IMR-90 (cell line): Measurements from ENCODE around the gene OR51I1. TPM values are rescaled to one million over a fixed set of nuclear protein-coding genes. Genes with fewer than 3 reads are reported as not detected.

Source experiments
- ATAC-seq: fragments of 200-7000 bp; cut with Tn5 transposase; 2 replicates; pipeline ENCODE4 v1.9.1; 2020; ENCODE audit warnings: low read depth, mild to moderate bottlenecking, moderate library complexity
- BruUV-seq: library from RNA; stranded (reverse); fragments of 400-500 nt; replicated peaks from 2 replicates; lab custom pipeline; 2021; lab: Mats Ljungman, UMichigan
- CTCF ChIA-PET: fragments of 300-600 bp; formaldehyde crosslinking; extraction: SDS; loops from one replicate; lab custom pipeline; 2021; ENCODE audit warnings: antibody characterized with exemption; lab: Yijun Ruan, JAX
- POLR2A ChIA-PET: fragments of 300-600 bp; sonication (Branson Sonifier 250); formaldehyde crosslinking; loops from one replicate; lab custom pipeline; 2022; ENCODE audit warnings: antibody characterized with exemption; ENCODE audit not compliant: unreplicated experiment; lab: Charles Lee
- DNase-seq: peaks from one replicate; pipeline ENCODE4 v3.0.0; 2013
- H2AFZ ChIP-seq: replicated peaks from 2 replicates; pipeline ENCODE3; 2013; ENCODE audit warnings: low read length, mild to moderate bottlenecking; ENCODE audit not compliant: poor library complexity
- H2AK5ac ChIP-seq: 2 replicates; pipeline ENCODE4 v1.6.1; 2013; ENCODE audit warnings: low read depth, low read length, inconsistent platforms
- H2AK9ac ChIP-seq: replicated peaks from 2 replicates; pipeline ENCODE3; 2013; ENCODE audit warnings: mild to moderate bottlenecking, low read depth, low read length, moderate library complexity; ENCODE audit not compliant: poor library complexity
- H2BK120ac ChIP-seq: 2 replicates; pipeline ENCODE4 v1.6.1; 2013; ENCODE audit warnings: low read depth, low read length, inconsistent platforms
- H2BK15ac ChIP-seq: 3 replicates; pipeline ENCODE4 v1.6.1; 2013; ENCODE audit warnings: low read depth, low read length, inconsistent platforms
- H2BK20ac ChIP-seq: 2 replicates; pipeline ENCODE4 v1.6.1; 2013; ENCODE audit warnings: low read depth, mild to moderate bottlenecking, inconsistent platforms, low read length, moderate library complexity
- H2BK5ac ChIP-seq: 2 replicates; pipeline ENCODE4 v1.6.1; 2013; ENCODE audit warnings: mild to moderate bottlenecking, low read depth, low read length, inconsistent platforms; ENCODE audit not compliant: poor library complexity, severe bottlenecking
- H3K14ac ChIP-seq: replicated peaks from 2 replicates; pipeline ENCODE4 v1.6.1; 2013; ENCODE audit warnings: low read depth, low read length, inconsistent platforms
- H3K18ac ChIP-seq: 2 replicates; pipeline ENCODE4 v1.6.1; 2013; ENCODE audit warnings: low read depth, low read length, control low read depth
- H3K23ac ChIP-seq: 2 replicates; pipeline ENCODE4 v1.6.1; 2013; ENCODE audit warnings: low read depth, low read length, inconsistent platforms
- H3K27ac ChIP-seq: 2 replicates; pipeline ENCODE4 v1.5.1; 2013; ENCODE audit warnings: mild to moderate bottlenecking, control low read depth, low read length; ENCODE audit not compliant: insufficient read depth
- H3K27me3 ChIP-seq: 2 replicates; pipeline ENCODE4 v1.6.1; 2013; ENCODE audit warnings: low read length; ENCODE audit not compliant: control insufficient read depth, insufficient read depth
- H3K36me3 ChIP-seq: 2 replicates; pipeline ENCODE4 v1.6.1; 2013; ENCODE audit warnings: low read length, mixed read lengths; ENCODE audit not compliant: control insufficient read depth, insufficient read depth
- H3K4ac ChIP-seq: 2 replicates; pipeline ENCODE4 v1.6.1; 2013; ENCODE audit warnings: low read depth, low read length, inconsistent platforms
- H3K4me1 ChIP-seq: 2 replicates; pipeline ENCODE4 v1.6.1; 2013; ENCODE audit warnings: low read length, mixed read lengths; ENCODE audit not compliant: control insufficient read depth, insufficient read depth
- H3K4me2 ChIP-seq: 2 replicates; pipeline ENCODE4 v1.6.1; 2013; ENCODE audit warnings: low read depth, mild to moderate bottlenecking, control low read depth, low read length, moderate library complexity
- H3K4me3 ChIP-seq: 2 replicates; pipeline ENCODE4 v1.5.1; 2013; ENCODE audit warnings: low read depth, mild to moderate bottlenecking, control low read depth, low read length, moderate library complexity; ENCODE audit not compliant: insufficient read depth
- H3K56ac ChIP-seq: 2 replicates; pipeline ENCODE4 v1.6.1; 2013; ENCODE audit warnings: low read length, inconsistent platforms; ENCODE audit not compliant: insufficient read depth; ENCODE audit errors: extremely low read depth
- H3K79me1 ChIP-seq, 2 experiments: 2 replicates each; pipeline ENCODE4 v1.6.1; 2013; ENCODE audit warnings: low read length in 2 of 2, inconsistent platforms in 1 of 2, low read depth in 1 of 2
- H3K9ac ChIP-seq: 2 replicates; pipeline ENCODE4 v1.6.1; 2013; ENCODE audit warnings: low read depth, low read length, control low read depth
- H3K9me1 ChIP-seq: 2 replicates; pipeline ENCODE4 v1.6.1; 2013; ENCODE audit warnings: low read length, inconsistent platforms; ENCODE audit not compliant: insufficient read depth
- H3K9me3 ChIP-seq: 2 replicates; pipeline ENCODE4 v1.6.1; 2013; ENCODE audit warnings: low read length; ENCODE audit not compliant: control insufficient read depth, insufficient read depth
- H4K20me1 ChIP-seq: 2 replicates; pipeline ENCODE4 v1.6.1; 2013; ENCODE audit warnings: low read length, inconsistent platforms; ENCODE audit not compliant: insufficient read depth
- H4K5ac ChIP-seq: 2 replicates; pipeline ENCODE4 v1.6.1; 2013; ENCODE audit warnings: mild to moderate bottlenecking, low read depth, low read length, control low read depth
- H4K8ac ChIP-seq, 2 experiments: 2 replicates each; pipeline ENCODE4 v1.6.1; 2013; ENCODE audit warnings: low read depth in 2 of 2, low read length in 2 of 2, control low read depth in 1 of 2, inconsistent platforms in 1 of 2
- H4K91ac ChIP-seq: 2 replicates; pipeline ENCODE4 v1.6.1; 2013; ENCODE audit warnings: low read depth, low read length, inconsistent platforms; ENCODE audit not compliant: insufficient read depth
- BHLHE40 ChIP-seq: fragments of 150-350 bp; IDR thresholded peaks from 2 replicates; pipeline ENCODE4 v1.6.1; 2016; ENCODE audit warnings: mild to moderate bottlenecking, low read depth, low read length
- CEBPB ChIP-seq: IDR thresholded peaks from 2 replicates; pipeline ENCODE4 v1.6.1; 2012; ENCODE audit warnings: low read depth, low read length, improper control_type of control experiment
- CTCF ChIP-seq: conservative IDR thresholded peaks from 2 replicates; pipeline ENCODE4 v1.5.1; 2012; ENCODE audit warnings: mild to moderate bottlenecking, low read depth, low read length, improper control_type of control experiment
- ELK1 ChIP-seq: fragments of 150-350 bp; IDR thresholded peaks from 2 replicates; pipeline ENCODE4 v1.6.1; 2016; ENCODE audit warnings: low read depth, mild to moderate bottlenecking, low read length, moderate library complexity, borderline replicate concordance
- FOS ChIP-seq: fragments of 150-350 bp; IDR thresholded peaks from 2 replicates; pipeline ENCODE4 v1.6.1; 2016; ENCODE audit warnings: low read depth, low read length
- MAFK ChIP-seq: IDR thresholded peaks from 2 replicates; pipeline ENCODE4 v1.6.1; 2012; ENCODE audit warnings: low read depth, low read length, improper control_type of control experiment
- MAZ ChIP-seq: IDR thresholded peaks from 2 replicates; pipeline ENCODE4 v1.6.1; 2012; ENCODE audit warnings: low read depth, mild to moderate bottlenecking, low read length, improper control_type of control experiment, moderate library complexity, borderline replicate concordance
- MXI1 ChIP-seq: IDR thresholded peaks from 2 replicates; pipeline ENCODE4 v1.6.1; 2012; ENCODE audit warnings: low read depth, mild to moderate bottlenecking, low read length, moderate library complexity, borderline replicate concordance
- POLR2A ChIP-seq: IDR thresholded peaks from 2 replicates; pipeline ENCODE4 v1.6.1; 2012; ENCODE audit warnings: mild to moderate bottlenecking, low read depth, low read length
- RAD21 ChIP-seq: IDR thresholded peaks from 2 replicates; pipeline ENCODE4 v1.6.1; 2012; ENCODE audit warnings: low read length, improper control_type of control experiment
- RCOR1 ChIP-seq: IDR thresholded peaks from 2 replicates; pipeline ENCODE4 v1.6.1; 2012; ENCODE audit warnings: mild to moderate bottlenecking, low read length, improper control_type of control experiment; ENCODE audit not compliant: insufficient replicate concordance
- RFX5 ChIP-seq: IDR thresholded peaks from 2 replicates; pipeline ENCODE4 v1.8.0; 2012; ENCODE audit warnings: low read depth, mild to moderate bottlenecking, low read length, moderate library complexity
- SMC3 ChIP-seq: fragments of 150-350 bp; IDR thresholded peaks from 2 replicates; pipeline ENCODE4 v1.6.1; 2016; ENCODE audit warnings: low read depth, mild to moderate bottlenecking, antibody characterized with exemption, low read length, moderate library complexity
- WGBS, 2 experiments: methylation state at CpG; one replicate each; pipeline versions ENCODE4 v1.1.5 to v1.1.7; 2013; ENCODE audit warnings: missing lambda C conversion rate in 2 of 2; ENCODE audit not compliant: insufficient read length in 1 of 2; ENCODE audit errors: extremely low coverage in 2 of 2; 5-methylcytosine and 5-hydroxymethylcytosine counted together
- dilution Hi-C: fragments of 300-500 bp; cut with HindIII; formaldehyde crosslinking; loops from one replicate; pipeline ENCODE4 v1.14.3; 2018; ENCODE audit warnings: low sequenced_read_pairs; ENCODE audit not compliant: unreplicated experiment
- in situ Hi-C: fragments of 300-500 bp; cut with MboI; formaldehyde crosslinking; loops from 3 replicates; pipeline ENCODE4 v1.14.3; 2019; ENCODE audit warnings: low sequenced_read_pairs, inconsistent platforms, mixed read lengths
- intact Hi-C: fragments of 100-400 bp; cut with micrococcal nuclease; formaldehyde crosslinking; loops from 2 replicates; pipeline ENCODE4 v1.10.0; 2022
- polyA plus RNA-seq, 3 experiments: library from polyadenylated mRNA; depleted of rRNA; stranded (reverse); fragments of >200 nt; gene quantifications; 2 replicates each; pipeline ENCODE4 v1.2.3, GENCODE V29; 2012; ENCODE audit warnings: low replicate concordance in 1 of 3
- total RNA-seq: library from RNA; depleted of rRNA; stranded (reverse); fragments of >200 nt; gene quantifications from 2 replicates; pipeline ENCODE4 v1.2.3, GENCODE V29; 2012

Gene OR51I1
- total and polyA plus RNA-seq, 2 of the 4 experiments (the other 2 are of a cell fraction) = not detected

- CTCF ChIA-PET = interaction anchor here (1.1 to 2.0 kb wide), 4 partner anchors 17 to 334 kb away, joined by 4 to 8 read pairs (median 6); no protein-coding TSS in a partner anchor
- dilution Hi-C loops = no loop called here
- no peaks in the 10 kb centered on the region for H3K79me1 ChIP-seq
- intact Hi-C loops = loop anchor here (1.0 to 10.0 kb wide), 8 partner anchors 77 to 886 kb away; partner anchors contain the start of genes OR52E5 and OR52N2
- no peak overlapping the region for H2BK5ac ChIP-seq
- H2BK20ac ChIP-seq = no peak overlapping the region
- no peaks in the 10 kb centered on the region for H3K9me1 ChIP-seq
- H3K36me3 ChIP-seq = no peaks in the 10 kb centered on the region
- no peak overlapping the region for H2BK15ac ChIP-seq
- POLR2A ChIA-PET = no interaction called here
- no peak overlapping the region for H2AFZ ChIP-seq
- H3K9ac ChIP-seq = no peak overlapping the region
- no peak overlapping the region for H4K91ac ChIP-seq
- in situ Hi-C loops = loop anchor here (5.0 kb wide), 1 partner anchor 326 kb away; no protein-coding TSS in a partner anchor
- no peak overlapping the region for H3K4ac ChIP-seq
- DNase-seq (peak; percentile 57), ATAC-seq (peak; percentile 95)
- no peak overlapping the region for H4K5ac ChIP-seq
- H4K20me1 ChIP-seq = no peaks in the 10 kb centered on the region
- H3K9me3 ChIP-seq = no peaks in the 10 kb centered on the region
- H3K4me3 ChIP-seq = no peak overlapping the region
- no peak overlapping the region for H4K8ac ChIP-seq
- H3K56ac ChIP-seq = no peak overlapping the region
- no peaks in the 10 kb centered on the region for H3K4me1 ChIP-seq
- WGBS, 2 experiments = no CpG with 5 or more reads among the region's 2 CpGs
- no peak overlapping the region for H3K23ac ChIP-seq
- no peak overlapping the region for H3K4me2 ChIP-seq
- peaks cover 4% of the 10 kb centered on the region for H3K27me3 ChIP-seq
- TF ChIP-seq MXI1 (no peak), ELK1 (no peak), RAD21 (peak; percentile 77), RCOR1 (no peak), FOS (no peak), BHLHE40 (no peak), CTCF (peak; percentile 75), CEBPB (no peak), RFX5 (no peak), SMC3 (peak; percentile 90), POLR2A (no peak), MAFK (no peak), MAZ (no peak)
- H3K18ac ChIP-seq = no peak overlapping the region
- no peak overlapping the region for H2AK9ac ChIP-seq
- H2AK5ac ChIP-seq = no peak overlapping the region
- H3K27ac ChIP-seq = no peak overlapping the region
- H2BK120ac ChIP-seq = no peak overlapping the region
- H3K14ac ChIP-seq = no peak overlapping the region
- BruUV-seq = no TSS peak
Measured at GRCh38 chr11:5476186-5476819, 35.0 kb upstream of the OR51I1 start.
